ENCODE results near the gene LEF1. TPM values are rescaled to one million over a fixed set of nuclear protein-coding genes. Genes with fewer than 3 reads are reported as not detected.

Gene LEF1
- 10 to 100 TPM in 1 of 2 donors, 1 to 10 TPM in 1; 5.8 to 19.1 TPM for total RNA-seq
- under 1 TPM; 0.15 to 0.38 TPM for polyA plus RNA-seq
- long read RNA-seq, donor 1, partial matches to known transcripts = 0 of 8 reads
- long read RNA-seq, donor 1, other reads (novel, unspliced or antisense) = 5 of 8 reads
- long read RNA-seq, donor 2, partial matches to known transcripts = 1 of 3 reads
- long read RNA-seq, donor 2, other reads (novel, unspliced or antisense) = 1 of 3 reads

GRCh38 chr4:108168671-108169523 lies at the start of gene LEF1:
LEF1 (minus strand) TSS chr4:108168932; CDS start chr4:108167767, 1,165 bp downstream.
- Histone ChIP-seq H3K36me3 (ENCODE audit: control insufficient read depth in 1 of 2, insufficient read depth in 2 of 2, low read length in 1 of 2) (no peaks in the 10 kb centered on the region), H3K4me1 (ENCODE audit: control insufficient read depth in 1 of 2, insufficient read depth in 2 of 2, low read length in 2 of 2) (no peaks in the 10 kb centered on the region), H3K9me3 (ENCODE audit: control insufficient read depth, low read length) (no peaks in the 10 kb centered on the region), H3K27me3 (ENCODE audit: control insufficient read depth in 1 of 2, insufficient read depth in 2 of 2, low read length in 1 of 2) (no peaks in the 10 kb centered on the region), H3K4me3 (ENCODE audit: low read length in 2 of 2) (peak within 1 kb of the TSS; percentile 71 to 87), H3K27ac (ENCODE audit: low read depth in 1 of 2, low read length in 2 of 2) (no peak within 1 kb of the TSS)
- DNase-seq = peak; percentile 48 to 75
- ATAC-seq (ENCODE audit: low FRiP score) = peak; percentile 30
- intact Hi-C loops (cut with DNase I) = no loop called here
- WGBS, 2 donors = 1 to 2% methylated on average over 46 to 61 of the region's 61 CpGs

DNA sequence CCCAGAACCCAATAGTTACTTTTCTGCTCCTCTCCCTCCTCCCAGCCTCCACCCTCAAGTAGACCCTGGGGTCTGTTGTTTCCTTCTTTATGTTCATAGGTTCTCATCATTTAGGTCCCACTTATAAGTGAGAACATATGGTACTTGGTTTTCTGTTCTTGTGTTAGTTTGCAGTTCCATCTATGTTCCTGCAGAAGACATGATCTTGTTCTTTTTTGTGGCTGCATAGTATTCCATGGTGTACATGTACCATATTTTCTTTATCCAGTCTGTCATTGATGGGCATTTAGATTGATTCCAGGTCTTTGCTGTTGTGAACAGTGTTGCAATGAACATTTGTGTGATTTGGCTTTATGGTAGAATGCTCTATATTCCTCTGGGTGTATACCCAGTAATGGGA lies 47.8 kb upstream of the LEF1 start:
- ATAC-seq (ENCODE audit: low FRiP score) = no peak
- DNase-seq = no peak
- no peak overlapping the region for H3K4me3 ChIP-seq (ENCODE audit: low read length in 2 of 2)
- no peaks in the 10 kb centered on the region for H3K27me3 ChIP-seq (ENCODE audit: control insufficient read depth in 1 of 2, insufficient read depth in 2 of 2, low read length in 1 of 2)
- H3K4me1 ChIP-seq (ENCODE audit: control insufficient read depth in 1 of 2, insufficient read depth in 2 of 2, low read length in 2 of 2) = no peaks in the 10 kb centered on the region
- intact Hi-C loops (cut with DNase I) = no loop called here
- H3K9me3 ChIP-seq (ENCODE audit: control insufficient read depth, low read length) = no peaks in the 10 kb centered on the region
- H3K36me3 ChIP-seq (ENCODE audit: control insufficient read depth in 1 of 2, insufficient read depth in 2 of 2, low read length in 1 of 2) = no peaks in the 10 kb centered on the region
- H3K27ac ChIP-seq (ENCODE audit: low read depth in 1 of 2, low read length in 2 of 2) = no peak overlapping the region

- Histone ChIP-seq H3K9me3 (ENCODE audit: control insufficient read depth, low read length) (no peaks in the 10 kb centered on the region), H3K27me3 (ENCODE audit: control insufficient read depth in 1 of 2, insufficient read depth in 2 of 2, low read length in 1 of 2) (no peaks in the 10 kb centered on the region), H3K36me3 (ENCODE audit: control insufficient read depth in 1 of 2, insufficient read depth in 2 of 2, low read length in 1 of 2) (no peaks in the 10 kb centered on the region), H3K4me3 (ENCODE audit: low read length in 2 of 2) (no peak overlapping the region), H3K4me1 (ENCODE audit: control insufficient read depth in 1 of 2, insufficient read depth in 2 of 2, low read length in 2 of 2) (no peaks in the 10 kb centered on the region), H3K27ac (ENCODE audit: low read depth in 1 of 2, low read length in 2 of 2) (no peak overlapping the region)
- ATAC-seq (ENCODE audit: low FRiP score) (no peak), DNase-seq (no peak)
- intact Hi-C loops (cut with DNase I) = no loop called here
- 92 to 94% methylated on average over 4 of the region's 4 CpGs for WGBS, 2 donors
These were observed 46.3 kb upstream of the LEF1 start for GRCh38 chr4:108215055-108215454.

GRCh38 chr4:108213723-108214122 lies 45.0 kb upstream of the LEF1 start:
- intact Hi-C loops (cut with DNase I) = no loop called here
- Histone ChIP-seq H3K4me3 (ENCODE audit: low read length in 2 of 2) (no peak overlapping the region), H3K9me3 (ENCODE audit: control insufficient read depth, low read length) (no peaks in the 10 kb centered on the region), H3K36me3 (ENCODE audit: control insufficient read depth in 1 of 2, insufficient read depth in 2 of 2, low read length in 1 of 2) (no peaks in the 10 kb centered on the region), H3K4me1 (ENCODE audit: control insufficient read depth in 1 of 2, insufficient read depth in 2 of 2, low read length in 2 of 2) (no peaks in the 10 kb centered on the region), H3K27me3 (ENCODE audit: control insufficient read depth in 1 of 2, insufficient read depth in 2 of 2, low read length in 1 of 2) (no peaks in the 10 kb centered on the region), H3K27ac (ENCODE audit: low read depth in 1 of 2, low read length in 2 of 2) (no peak overlapping the region)
- 59 to 61% methylated on average over 4 of the region's 4 CpGs for WGBS, 2 donors
- DNase-seq (no peak), ATAC-seq (ENCODE audit: low FRiP score) (no peak)

- Histone ChIP-seq H3K36me3 (ENCODE audit: control insufficient read depth in 1 of 2, insufficient read depth in 2 of 2, low read length in 1 of 2) (no peaks in the 10 kb centered on the region), H3K27me3 (ENCODE audit: control insufficient read depth in 1 of 2, insufficient read depth in 2 of 2, low read length in 1 of 2) (no peaks in the 10 kb centered on the region), H3K4me1 (ENCODE audit: control insufficient read depth in 1 of 2, insufficient read depth in 2 of 2, low read length in 2 of 2) (no peaks in the 10 kb centered on the region), H3K4me3 (ENCODE audit: low read length in 2 of 2) (no peak overlapping the region), H3K27ac (ENCODE audit: low read depth in 1 of 2, low read length in 2 of 2) (no peak overlapping the region), H3K9me3 (ENCODE audit: control insufficient read depth, low read length) (no peaks in the 10 kb centered on the region)
- intact Hi-C loops (cut with DNase I) = no loop called here
- no peak for DNase-seq
- WGBS, 2 donors = 54 to 67% methylated on average over 3 of the region's 3 CpGs
- no peak for ATAC-seq (ENCODE audit: low FRiP score)
These were observed 44.6 kb upstream of the LEF1 start for GRCh38 chr4:108213308-108213707.

GRCh38 chr4:108210989-108211835 lies 42.5 kb upstream of the LEF1 start:
- ATAC-seq (ENCODE audit: low FRiP score) = no peak
- WGBS, 2 donors = 76 to 79% methylated on average over 5 of the region's 5 CpGs
- no peak for DNase-seq
- no peaks in the 10 kb centered on the region for H3K27me3 ChIP-seq (ENCODE audit: control insufficient read depth in 1 of 2, insufficient read depth in 2 of 2, low read length in 1 of 2)
- no peaks in the 10 kb centered on the region for H3K4me1 ChIP-seq (ENCODE audit: control insufficient read depth in 1 of 2, insufficient read depth in 2 of 2, low read length in 2 of 2)
- intact Hi-C loops (cut with DNase I) = no loop called here
- no peaks in the 10 kb centered on the region for H3K9me3 ChIP-seq (ENCODE audit: control insufficient read depth, low read length)
- H3K4me3 ChIP-seq (ENCODE audit: low read length in 2 of 2) = no peak overlapping the region
- H3K27ac ChIP-seq (ENCODE audit: low read depth in 1 of 2, low read length in 2 of 2) = no peak overlapping the region
- no peaks in the 10 kb centered on the region for H3K36me3 ChIP-seq (ENCODE audit: control insufficient read depth in 1 of 2, insufficient read depth in 2 of 2, low read length in 1 of 2)

- H3K36me3 ChIP-seq (ENCODE audit: control insufficient read depth in 1 of 2, insufficient read depth in 2 of 2, low read length in 1 of 2) = no peaks in the 10 kb centered on the region
- H3K4me3 ChIP-seq (ENCODE audit: low read length in 2 of 2) = no peak overlapping the region
- intact Hi-C loops (cut with DNase I) = no loop called here
- no peaks in the 10 kb centered on the region for H3K9me3 ChIP-seq (ENCODE audit: control insufficient read depth, low read length)
- 95 to 96% methylated on average over 2 of the region's 2 CpGs for WGBS, 2 donors
- ATAC-seq (ENCODE audit: low FRiP score) (no peak), DNase-seq (no peak)
- no peaks in the 10 kb centered on the region for H3K4me1 ChIP-seq (ENCODE audit: control insufficient read depth in 1 of 2, insufficient read depth in 2 of 2, low read length in 2 of 2)
- H3K27me3 ChIP-seq (ENCODE audit: control insufficient read depth in 1 of 2, insufficient read depth in 2 of 2, low read length in 1 of 2) = no peaks in the 10 kb centered on the region
- H3K27ac ChIP-seq (ENCODE audit: low read depth in 1 of 2, low read length in 2 of 2) = no peak overlapping the region
These were observed 40.8 kb upstream of the LEF1 start for GRCh38 chr4:108209489-108209888.

- Histone ChIP-seq H3K27ac (ENCODE audit: low read depth in 1 of 2, low read length in 2 of 2) (no peak overlapping the region), H3K9me3 (ENCODE audit: control insufficient read depth, low read length) (no peaks in the 10 kb centered on the region), H3K27me3 (ENCODE audit: control insufficient read depth in 1 of 2, insufficient read depth in 2 of 2, low read length in 1 of 2) (no peaks in the 10 kb centered on the region), H3K36me3 (ENCODE audit: control insufficient read depth in 1 of 2, insufficient read depth in 2 of 2, low read length in 1 of 2) (no peaks in the 10 kb centered on the region), H3K4me3 (ENCODE audit: low read length in 2 of 2) (no peak overlapping the region), H3K4me1 (ENCODE audit: control insufficient read depth in 1 of 2, insufficient read depth in 2 of 2, low read length in 2 of 2) (no peaks in the 10 kb centered on the region)
- DNase-seq = no peak
- no peak for ATAC-seq (ENCODE audit: low FRiP score)
- 90 to 100% methylated on average over 1 of the region's 1 CpG for WGBS, 2 donors
- intact Hi-C loops (cut with DNase I) = no loop called here
These were observed 37.1 kb upstream of the LEF1 start for GRCh38 chr4:108205859-108206258.
